Glutamatergic neuron (in vitro differentiated cells): ENCODE data around the gene ENPP5. TPM values are rescaled to one million over a fixed set of nuclear protein-coding genes. Genes with fewer than 3 reads are reported as not detected.

Source experiments
- DNase-seq: peaks from one replicate; pipeline ENCODE4 v3.0.0; 2022
- H3K27ac Mint-ChIP-seq: one replicate; pipeline ENCODE4 v1.8.0; 2020; ENCODE audit warnings: mild to moderate bottlenecking, mixed read lengths, inconsistent platforms; ENCODE audit not compliant: unreplicated experiment
- H3K27me3 Mint-ChIP-seq: one replicate; pipeline ENCODE4 v1.8.0; 2020; ENCODE audit warnings: mild to moderate bottlenecking, moderate library complexity, mixed read lengths, inconsistent platforms; ENCODE audit not compliant: unreplicated experiment
- H3K36me3 Mint-ChIP-seq: one replicate; pipeline ENCODE4 v1.8.0; 2020; ENCODE audit warnings: mild to moderate bottlenecking, mixed read lengths, inconsistent platforms; ENCODE audit not compliant: unreplicated experiment
- H3K4me1 Mint-ChIP-seq: one replicate; pipeline ENCODE4 v1.8.0; 2020; ENCODE audit warnings: mild to moderate bottlenecking, low read depth, mixed read lengths, inconsistent platforms; ENCODE audit not compliant: unreplicated experiment
- H3K4me3 Mint-ChIP-seq: one replicate; pipeline ENCODE4 v1.8.0; 2020; ENCODE audit warnings: mild to moderate bottlenecking, mixed read lengths, inconsistent platforms; ENCODE audit not compliant: unreplicated experiment
- H3K9me3 Mint-ChIP-seq: one replicate; pipeline ENCODE4 v1.8.0; 2020; ENCODE audit warnings: mild to moderate bottlenecking, moderate library complexity, mixed read lengths, inconsistent platforms; ENCODE audit not compliant: unreplicated experiment
- CTCF ChIP-seq: fragments of 200-600 bp; sonication (generic); IDR thresholded peaks from one replicate; pipeline ENCODE4 v1.5.0; 2021; ENCODE audit not compliant: partially characterized antibody, unreplicated experiment
- total RNA-seq: library from RNA; stranded (reverse); fragmentation: NEBNext Ultra II Directional; extraction: Animal tissue kit (Norgen Biotek cat#: 25700); gene quantifications from one replicate; pipeline ENCODE4 v1.2.1, GENCODE V29; 2021; ENCODE audit not compliant: unreplicated experiment

The ENPP5 gene
- total RNA-seq, 1 donor from 2014 or later = 1.2 TPM

GRCh38 chr6:46207174-46207573, 36.4 kb upstream of the ENPP5 start:
- Mint-ChIP-seq H3K36me3 (peaks cover 6% of the 10 kb centered on the region), H3K4me3 (no peak overlapping the region), H3K4me1 (peaks cover 5% of the 10 kb centered on the region), H3K27ac (no peak overlapping the region), H3K27me3 (no peaks in the 10 kb centered on the region), H3K9me3 (no peaks in the 10 kb centered on the region)
- DNase-seq = no peak
- no peak for TF ChIP-seq CTCF

- Mint-ChIP-seq H3K36me3 (peaks cover 6% of the 10 kb centered on the region), H3K27me3 (no peaks in the 10 kb centered on the region), H3K4me1 (peaks cover 14% of the 10 kb centered on the region), H3K4me3 (no peak overlapping the region), H3K9me3 (no peaks in the 10 kb centered on the region), H3K27ac (no peak overlapping the region)
- DNase-seq = no peak
- TF ChIP-seq CTCF = no peak
These were observed 34.3 kb upstream of the ENPP5 start for GRCh38 chr6:46204880-46205650.

- no peaks in the 10 kb centered on the region for H3K9me3 Mint-ChIP-seq
- no peak for DNase-seq
- TF ChIP-seq CTCF = no peak
- H3K27me3 Mint-ChIP-seq = no peaks in the 10 kb centered on the region
- peaks cover 6% of the 10 kb centered on the region for H3K36me3 Mint-ChIP-seq
- H3K4me3 Mint-ChIP-seq = no peak overlapping the region
- H3K27ac Mint-ChIP-seq = no peak overlapping the region
- peaks cover 14% of the 10 kb centered on the region for H3K4me1 Mint-ChIP-seq
These were observed 32.8 kb upstream of the ENPP5 start for GRCh38 chr6:46203391-46204177.

- Mint-ChIP-seq H3K27ac (peak overlapping the region; percentile 77), H3K9me3 (no peaks in the 10 kb centered on the region), H3K4me3 (no peak overlapping the region), H3K27me3 (no peaks in the 10 kb centered on the region), H3K36me3 (peaks cover 6% of the 10 kb centered on the region), H3K4me1 (peaks cover 14% of the 10 kb centered on the region)
- no peak for TF ChIP-seq CTCF
- DNase-seq = peak; percentile 26
These were observed 30.9 kb upstream of the ENPP5 start for GRCh38 chr6:46201702-46202101.

- Mint-ChIP-seq H3K4me3 (no peak overlapping the region), H3K27ac (no peak overlapping the region), H3K9me3 (no peaks in the 10 kb centered on the region), H3K4me1 (peaks cover 14% of the 10 kb centered on the region), H3K36me3 (no peaks in the 10 kb centered on the region), H3K27me3 (no peaks in the 10 kb centered on the region)
- no peak for TF ChIP-seq CTCF
- DNase-seq = no peak
These were observed 28.6 kb upstream of the ENPP5 start for GRCh38 chr6:46199387-46199786.
